Adrenal gland (tissue), 12 donors: Measurements from ENCODE around the gene ZBTB7C. TPM values are rescaled to one million over a fixed set of nuclear protein-coding genes. Genes with fewer than 3 reads are reported as not detected.

Source experiments
- DNase-seq, 7 donors: peaks; one replicate each; pipeline ENCODE4 v3.0.0-alpha.2; 2019 to 2020
- H3K27ac ChIP-seq, 5 donors: fragments of 200-600 bp; sonication (generic) in 4 of 5; 1 replicate in 3 of 5; 2 replicates in 2 of 5; pipeline versions ENCODE4 v1.5.1 to v1.8.0; 2016 to 2020; ENCODE audit warnings: mild to moderate bottlenecking in 1 of 5
- H3K27me3 ChIP-seq: fragments of 200-600 bp; 2 replicates; pipeline ENCODE4 v1.8.0; 2021
- H3K36me3 ChIP-seq, 2 donors: fragments of 200-600 bp; replicated peaks in 1 of 2; 1 replicate in 1 of 2; 2 replicates in 1 of 2; pipeline versions ENCODE4 v1.5.1 to v1.8.0; 2018 to 2022
- H3K4me1 ChIP-seq, 2 donors: fragments of 200-600 bp; replicated peaks in 1 of 2; 1 replicate in 1 of 2; 2 replicates in 1 of 2; pipeline versions ENCODE4 v1.5.1 to v1.8.0; 2018 to 2021
- H3K4me3 ChIP-seq, 4 donors: fragments of 200-600 bp; sonication (generic) in 3 of 4; one replicate each; pipeline ENCODE4 v1.5.1; 2016 to 2018
- H3K9me3 ChIP-seq, 3 donors: fragments of 200-600 bp; sonication (generic) in 1 of 3; replicated peaks in 1 of 3; 1 replicate in 2 of 3; 2 replicates in 1 of 3; pipeline versions ENCODE4 v1.5.1 to v1.8.0; 2016 to 2021
- POLR2A ChIP-seq, 2 donors: fragments of 450-650 bp; IDR thresholded peaks; one replicate each; pipeline ENCODE4 v1.6.1; 2017; ENCODE audit warnings: antibody characterized with exemption in 2 of 2, mild to moderate bottlenecking in 2 of 2, moderate library complexity in 1 of 2
- WGBS, 4 donors: extraction: QIAGEN DNeasy Blood & Tissue Kit in 2 of 4; methylation state at CpG; one replicate each; pipeline versions ENCODE4 v1.1.5 to v1.1.7; 2013 to 2017; 5-methylcytosine and 5-hydroxymethylcytosine counted together
- intact Hi-C, 2 donors: fragments of 100-400 bp; cut with DNase I; formaldehyde crosslinking; loops; one replicate each; pipeline versions ENCODE4 v1.14.1 to v1.15.0; 2022 to 2023
- polyA plus RNA-seq, 3 donors: library from polyadenylated mRNA; stranded (reverse); fragments of 200-250 nt in 2 of 3; fragments of 350-450 nt in 1 of 3; fragmentation: Illumina TruSeq in 1 of 3; extraction: RNeasy Lipid Tissue Mini Kit (QIAGEN cat#74804) in 1 of 3; gene quantifications; one replicate each; pipeline ENCODE4 v1.2.3, GENCODE V29; 2013 to 2014
- total RNA-seq, 9 donors: library from RNA; depleted of rRNA in 4 of 9; stranded (reverse); fragments of >200 nt in 4 of 9; fragments of 120-200 nt in 1 of 9; fragmentation: NEBNext Ultra II Directional in 1 of 9; extraction: Animal tissue kit (Norgen Biotek cat#: 25700) in 1 of 9; gene quantifications; one replicate each; pipeline versions ENCODE4 v1.1.0 to v1.2.4, GENCODE V29; 2013 to 2023
- TF ChIP-seq, protein P1 (sequence below), 6 experiments: fragments of 450-650 bp in 4 of 6; fragments of 200-600 bp in 2 of 6; sonication (generic) in 1 of 6; IDR thresholded peaks; 1 replicate in 5 of 6; 2 replicates in 1 of 6; pipeline versions ENCODE4 v1.5.1 to v1.8.0; 2016 to 2021; ENCODE audit warnings: antibody characterized with exemption in 6 of 6, mild to moderate bottlenecking in 2 of 6, moderate library complexity in 1 of 6
- donor health status: healthy with polysubstance abuse.
- donor health status: Bipolar disorder and iron deficiency.
- donor health status: DM: yes; HTN: yes; CAD: no.
- donor health status: DM: no; HTN: no; CAD: no.
- donor health status: DM: no; HTN: no; CAD: no.
- donor health status: DM: yes; HTN: yes; CAD: no.

Gene ZBTB7C
- total and polyA plus RNA-seq, 12 donors, result 5.2 to 42.8 (median 26.8) TPM

DNA sequence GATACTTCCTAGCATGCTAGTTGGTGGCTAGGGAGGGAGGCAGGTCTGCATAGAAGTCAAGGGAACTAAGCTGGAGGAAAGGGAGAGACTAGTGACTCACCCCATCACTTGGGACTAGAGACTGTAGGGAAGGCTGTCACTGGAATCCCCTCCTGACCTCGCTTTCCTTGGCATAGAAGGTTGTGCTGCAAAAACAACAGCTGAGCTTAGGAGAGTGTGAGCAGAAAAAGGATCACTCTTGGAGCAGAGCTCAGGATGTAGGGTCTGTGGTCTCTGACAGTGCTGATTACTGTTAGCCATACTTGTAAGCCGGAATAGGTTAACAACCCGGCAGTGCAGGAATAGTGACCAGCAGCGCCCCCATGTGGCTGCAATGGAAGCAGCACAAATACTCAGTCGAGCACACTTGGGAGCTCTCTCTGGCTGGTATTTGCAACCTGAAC is 411.8 kb downstream of the ZBTB7C start:
- WGBS, 4 donors, result 61 to 75% (median 69%) methylated on average over 5 of the region's 5 CpGs
- H3K27ac ChIP-seq, result no peak overlapping the region
- no peaks in the 10 kb centered on the region for H3K4me1 ChIP-seq
- no peak overlapping the region for H3K4me3 ChIP-seq
- no peaks in the 10 kb centered on the region for H3K9me3 ChIP-seq
- peak in 1 of 7 donors; percentile 22 for DNase-seq
- no peaks in the 10 kb centered on the region for H3K27me3 ChIP-seq
- intact Hi-C loops, result no loop called here
- TF ChIP-seq, protein P1, sequence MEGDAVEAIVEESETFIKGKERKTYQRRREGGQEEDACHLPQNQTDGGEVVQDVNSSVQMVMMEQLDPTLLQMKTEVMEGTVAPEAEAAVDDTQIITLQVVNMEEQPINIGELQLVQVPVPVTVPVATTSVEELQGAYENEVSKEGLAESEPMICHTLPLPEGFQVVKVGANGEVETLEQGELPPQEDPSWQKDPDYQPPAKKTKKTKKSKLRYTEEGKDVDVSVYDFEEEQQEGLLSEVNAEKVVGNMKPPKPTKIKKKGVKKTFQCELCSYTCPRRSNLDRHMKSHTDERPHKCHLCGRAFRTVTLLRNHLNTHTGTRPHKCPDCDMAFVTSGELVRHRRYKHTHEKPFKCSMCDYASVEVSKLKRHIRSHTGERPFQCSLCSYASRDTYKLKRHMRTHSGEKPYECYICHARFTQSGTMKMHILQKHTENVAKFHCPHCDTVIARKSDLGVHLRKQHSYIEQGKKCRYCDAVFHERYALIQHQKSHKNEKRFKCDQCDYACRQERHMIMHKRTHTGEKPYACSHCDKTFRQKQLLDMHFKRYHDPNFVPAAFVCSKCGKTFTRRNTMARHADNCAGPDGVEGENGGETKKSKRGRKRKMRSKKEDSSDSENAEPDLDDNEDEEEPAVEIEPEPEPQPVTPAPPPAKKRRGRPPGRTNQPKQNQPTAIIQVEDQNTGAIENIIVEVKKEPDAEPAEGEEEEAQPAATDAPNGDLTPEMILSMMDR (IDR thresholded peaks at IDR 0.05), result peak in 5 of 6 experiments; percentile 6 to 25 (median 17)
- no peak for TF ChIP-seq POLR2A (IDR thresholded peaks at IDR 0.05)
- no peaks in the 10 kb centered on the region for H3K36me3 ChIP-seq

DNA sequence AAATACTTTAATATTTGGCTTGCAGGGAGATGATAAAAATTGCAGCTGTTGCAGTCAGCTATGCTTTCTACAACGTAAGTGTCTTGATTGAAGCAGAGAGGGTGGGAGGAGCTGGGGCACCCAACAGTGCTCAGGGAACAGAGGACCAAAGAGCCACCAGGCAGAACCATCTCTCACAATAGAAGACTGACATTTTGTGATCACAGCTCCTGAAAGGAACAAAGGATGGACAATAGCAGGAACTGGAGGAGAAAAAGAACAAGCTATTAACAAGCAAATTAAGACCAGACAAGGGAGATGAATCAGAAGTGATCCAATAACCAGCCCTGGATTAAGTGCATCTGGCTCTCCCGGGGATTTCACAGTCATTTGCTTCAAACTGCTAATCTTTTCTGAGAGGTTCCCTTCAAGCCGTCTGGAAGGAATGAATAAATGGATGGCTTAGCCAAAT is 413.1 kb downstream of the ZBTB7C start:
- no peak for DNase-seq
- Histone ChIP-seq H3K9me3 (no peaks in the 10 kb centered on the region), H3K36me3 (no peaks in the 10 kb centered on the region), H3K4me3 (no peak overlapping the region), H3K27me3 (no peaks in the 10 kb centered on the region), H3K27ac (no peak overlapping the region), H3K4me1 (no peaks in the 10 kb centered on the region)
- 55 to 73% (median 67%) methylated on average over 3 of the region's 3 CpGs for WGBS, 4 donors
- intact Hi-C loops, result no loop called here
- TF ChIP-seq POLR2A (IDR thresholded peaks at IDR 0.05), result no peak
- TF ChIP-seq, protein P1 (IDR thresholded peaks at IDR 0.05), result no peak

DNA sequence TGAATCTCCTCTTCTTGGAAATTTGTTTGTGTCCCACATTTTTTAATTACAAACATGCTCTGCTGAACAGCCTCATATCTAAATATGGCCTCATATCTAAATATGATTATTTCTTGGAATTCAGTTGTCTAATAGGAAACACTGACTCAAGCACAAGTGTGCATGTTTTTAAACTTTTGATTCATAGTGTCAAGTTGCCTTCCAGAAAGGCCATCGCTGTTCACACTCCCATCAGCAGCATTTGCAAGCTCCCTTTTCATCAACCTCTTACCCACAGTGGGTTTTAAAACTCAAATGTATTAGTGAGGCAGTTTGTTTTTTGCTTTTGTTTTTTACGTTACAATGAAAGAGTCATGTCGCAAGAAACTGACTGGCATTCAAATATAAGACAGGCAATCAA is 413.5 kb downstream of the ZBTB7C start:
- H3K36me3 ChIP-seq, result no peaks in the 10 kb centered on the region
- no peak for DNase-seq
- H3K4me3 ChIP-seq, result no peak overlapping the region
- H3K9me3 ChIP-seq, result no peaks in the 10 kb centered on the region
- intact Hi-C loops, result no loop called here
- H3K27ac ChIP-seq, result no peak overlapping the region
- no peaks in the 10 kb centered on the region for H3K27me3 ChIP-seq
- WGBS, 4 donors, result 90 to 94% (median 91%) methylated on average over 3 of the region's 3 CpGs
- no peaks in the 10 kb centered on the region for H3K4me1 ChIP-seq
- TF ChIP-seq, protein P1 (IDR thresholded peaks at IDR 0.05), result no peak
- TF ChIP-seq POLR2A (IDR thresholded peaks at IDR 0.05), result no peak

DNA sequence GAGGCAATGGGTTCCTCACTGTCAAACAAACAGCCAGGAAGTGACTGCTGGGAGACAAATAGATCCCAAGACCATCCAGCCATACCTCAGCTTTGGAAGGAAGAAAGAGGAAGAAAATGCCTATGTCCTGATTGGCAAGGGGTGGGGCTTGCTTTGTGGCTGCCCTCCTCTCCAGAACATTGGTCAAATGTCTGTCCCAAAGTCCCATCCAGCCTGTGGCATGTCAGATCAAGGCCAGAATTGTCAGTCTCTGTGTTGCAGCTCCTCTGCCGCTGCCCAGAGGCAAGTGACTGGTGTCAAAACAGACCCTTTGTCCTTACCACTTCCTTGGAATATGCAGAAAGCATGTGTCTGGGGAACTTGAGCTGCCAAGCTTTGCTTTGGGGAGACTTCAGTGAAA is 415.8 kb downstream of the ZBTB7C start:
- 75 to 100% (median 83%) methylated on average over 1 of the region's 1 CpG for WGBS, 4 donors
- no peaks in the 10 kb centered on the region for H3K36me3 ChIP-seq
- no peak overlapping the region for H3K27ac ChIP-seq
- intact Hi-C loops, result no loop called here
- no peak for TF ChIP-seq POLR2A (IDR thresholded peaks at IDR 0.05)
- TF ChIP-seq, protein P1 (IDR thresholded peaks at IDR 0.05), result no peak
- H3K4me1 ChIP-seq, result no peaks in the 10 kb centered on the region
- H3K27me3 ChIP-seq, result no peaks in the 10 kb centered on the region
- H3K4me3 ChIP-seq, result no peak overlapping the region
- DNase-seq, result no peak
- no peaks in the 10 kb centered on the region for H3K9me3 ChIP-seq
